Stimulated activated CD8-positive, alpha-beta memory T cell treated with anti-CD3 and anti-CD28 coated beads, Interleukin-12 subunit alpha, Interleukin-12 subunit beta, amount 100 ng/mL, for 4 hours (primary cell): ENCODE results near the gene DENND4B.
A peak's percentile ranks its signal among the peaks of the same experiment; 100 is the strongest.

ENCODE experiments used
- DNase-seq: peaks from one replicate; pipeline ENCODE4 v3.0.0-alpha.2; 2020; ENCODE audit warnings: low read depth

The DENND4B gene

DNA sequence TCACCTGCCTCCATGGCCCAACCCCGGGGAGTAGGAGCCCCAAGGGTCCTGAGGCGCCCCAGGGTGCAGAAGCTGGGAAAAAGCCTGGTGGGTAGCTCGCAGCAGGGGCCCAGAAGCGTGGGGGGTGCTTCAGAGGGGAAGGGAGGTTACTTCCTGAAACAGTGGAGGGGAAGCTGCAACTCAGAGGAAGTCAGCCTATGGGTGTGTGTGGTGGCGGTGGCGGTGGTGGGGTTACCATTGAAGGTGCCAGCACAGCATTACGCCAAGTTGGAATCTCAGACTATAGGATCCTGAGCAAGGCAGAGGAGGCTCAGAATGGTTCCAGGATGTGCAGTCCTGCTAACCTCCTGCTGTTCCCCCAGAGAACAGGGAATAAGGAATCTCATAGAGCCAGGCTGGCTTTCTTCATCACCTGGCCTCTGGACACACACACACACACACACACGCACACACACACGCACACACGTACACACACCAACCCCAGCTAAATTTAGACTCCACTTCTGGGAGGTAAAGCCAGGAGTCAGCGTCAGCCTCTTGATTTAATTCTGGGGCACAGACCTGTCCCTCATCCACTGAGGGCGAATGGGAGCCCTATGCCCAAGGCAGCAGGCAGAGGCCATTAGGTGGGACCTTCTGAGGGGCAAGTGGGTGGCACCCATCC is 1.3 kb downstream of the DENND4B start:
- DNase-seq = peak; percentile 66

DNA sequence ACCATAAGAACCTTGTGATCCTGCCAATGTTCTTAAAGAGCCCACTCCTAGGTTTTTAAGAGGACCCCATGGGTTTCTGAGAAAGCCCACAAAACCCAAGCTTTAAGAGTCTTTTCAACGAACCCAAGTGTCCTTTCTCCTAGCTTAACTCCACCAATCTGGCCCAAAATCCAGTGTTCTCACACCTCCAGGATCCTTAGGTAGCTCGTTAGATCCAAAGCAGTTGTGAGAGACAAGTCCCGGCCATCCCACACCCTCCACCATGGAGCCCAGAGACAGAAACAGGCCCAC is 1.7 kb downstream of the DENND4B start:
- DNase-seq = no peak

DNA sequence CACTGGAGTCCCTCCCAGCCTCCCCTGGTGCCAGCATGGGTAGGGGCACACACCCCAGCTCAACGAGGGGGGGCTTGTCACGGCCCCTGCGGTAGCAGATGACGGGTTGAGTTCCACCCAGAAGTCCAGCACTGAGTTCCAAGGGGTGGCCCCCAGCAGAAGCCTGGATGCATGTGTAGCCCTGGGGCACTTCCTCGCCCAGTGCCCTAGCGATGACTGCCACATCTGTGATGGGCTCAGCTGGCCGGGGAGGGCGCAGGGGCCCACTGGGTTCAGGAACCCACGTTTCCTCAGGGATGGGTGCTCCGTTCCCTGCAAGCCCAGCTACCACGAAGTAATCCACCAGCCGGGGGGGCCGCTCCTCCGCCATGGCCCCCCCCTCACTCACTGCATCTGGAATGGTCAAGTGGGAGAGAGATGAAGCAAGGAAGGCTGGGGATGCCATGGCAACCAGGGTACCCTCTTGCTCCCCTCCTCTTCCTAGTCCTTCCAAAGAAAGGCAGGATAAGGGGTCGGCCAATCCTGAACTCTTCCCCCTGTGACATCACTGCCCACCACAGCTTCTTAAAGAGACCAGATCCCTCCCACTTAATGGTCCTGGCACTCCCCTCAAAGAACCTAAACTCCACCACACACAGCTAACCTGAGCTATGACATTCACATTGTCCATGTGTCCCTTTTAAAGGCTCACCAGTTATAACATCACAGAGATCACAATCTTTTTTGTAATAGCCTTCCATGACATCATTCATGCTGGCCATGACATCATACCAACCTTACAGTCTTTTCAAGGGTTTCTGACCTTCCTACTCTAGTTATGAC is 2.3 kb downstream of the DENND4B start:
- no peak for DNase-seq

DNA sequence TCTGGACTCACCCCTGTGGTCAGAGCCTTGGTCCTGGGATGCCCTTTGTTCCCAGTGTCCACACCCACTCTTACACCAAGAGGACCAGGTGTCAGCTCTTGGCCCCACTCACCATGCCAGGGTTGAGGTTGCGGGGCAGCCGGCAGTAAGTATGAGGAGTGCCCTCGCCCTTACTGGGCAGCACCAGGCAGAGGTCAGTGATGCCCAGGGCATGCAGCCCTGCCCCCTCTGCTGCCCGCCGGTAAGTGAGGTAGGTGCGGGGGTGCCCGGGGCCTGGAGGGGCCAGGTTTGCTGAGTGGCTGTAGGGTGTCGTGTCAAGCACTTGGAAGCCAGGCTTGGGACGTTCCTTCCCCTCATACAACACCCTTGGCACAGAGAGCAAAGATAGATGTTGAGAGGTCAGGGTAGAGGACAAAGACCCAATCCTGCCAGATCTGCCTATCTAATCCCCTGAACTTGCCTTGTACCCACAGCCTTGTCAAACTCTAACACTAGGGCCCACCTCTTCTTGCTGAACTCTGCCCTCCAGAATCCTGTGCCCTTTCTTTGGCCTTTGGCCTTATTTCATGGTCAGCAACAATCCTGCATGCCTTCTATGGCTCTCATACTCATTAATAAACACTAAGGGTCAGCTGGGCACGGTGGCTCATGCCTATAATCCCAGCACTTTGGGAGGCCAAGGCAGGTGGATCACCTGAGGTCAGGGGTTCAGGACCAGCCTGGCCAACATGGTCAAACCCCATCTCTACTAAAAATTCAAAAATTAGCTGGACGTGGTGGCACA is 3.6 kb downstream of the DENND4B start:
- DNase-seq = no peak

DNA sequence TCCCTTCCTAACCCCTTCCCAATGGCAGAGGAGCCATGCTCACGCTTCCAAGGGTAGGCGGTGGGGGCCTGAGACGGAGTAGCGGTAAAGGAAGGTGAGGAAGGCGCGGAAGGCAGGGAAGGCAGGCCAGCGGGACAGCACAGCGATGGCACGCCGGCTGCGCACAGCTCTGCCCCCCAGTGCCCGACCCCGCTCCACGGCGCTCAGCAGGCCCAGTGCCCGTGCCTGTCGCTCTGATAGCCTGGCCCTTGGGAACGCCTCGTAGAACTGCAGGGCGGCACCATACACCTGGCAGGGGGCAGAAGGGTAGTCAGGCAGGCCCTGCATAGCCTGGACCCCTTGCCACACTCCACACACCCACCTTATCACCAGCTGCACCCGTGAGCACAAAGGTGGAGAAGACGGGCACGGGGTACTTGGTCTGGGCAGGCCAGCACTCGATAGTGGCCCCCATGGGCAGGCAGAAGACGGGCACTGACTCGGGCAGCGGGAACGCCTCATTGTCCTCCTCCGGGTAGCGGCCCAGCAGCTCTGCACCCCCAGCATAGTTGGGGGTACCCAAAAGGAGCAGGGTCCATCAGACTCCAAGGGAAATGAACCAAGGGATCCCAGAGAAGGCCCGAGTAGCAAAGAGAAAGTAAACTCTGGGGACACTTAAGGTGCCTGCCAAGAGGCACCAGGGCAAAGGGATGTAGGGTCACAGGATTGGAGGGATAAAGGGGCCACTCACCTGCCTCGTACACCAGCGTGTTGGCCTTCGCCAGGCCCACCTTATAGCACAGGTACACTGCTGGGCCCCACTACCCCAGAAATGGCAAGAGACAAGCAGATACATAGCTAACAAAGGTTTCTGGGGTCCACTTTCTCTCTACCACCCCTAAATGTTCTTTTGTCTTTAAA is 4.4 kb downstream of the DENND4B start:
- DNase-seq = no peak

DNA sequence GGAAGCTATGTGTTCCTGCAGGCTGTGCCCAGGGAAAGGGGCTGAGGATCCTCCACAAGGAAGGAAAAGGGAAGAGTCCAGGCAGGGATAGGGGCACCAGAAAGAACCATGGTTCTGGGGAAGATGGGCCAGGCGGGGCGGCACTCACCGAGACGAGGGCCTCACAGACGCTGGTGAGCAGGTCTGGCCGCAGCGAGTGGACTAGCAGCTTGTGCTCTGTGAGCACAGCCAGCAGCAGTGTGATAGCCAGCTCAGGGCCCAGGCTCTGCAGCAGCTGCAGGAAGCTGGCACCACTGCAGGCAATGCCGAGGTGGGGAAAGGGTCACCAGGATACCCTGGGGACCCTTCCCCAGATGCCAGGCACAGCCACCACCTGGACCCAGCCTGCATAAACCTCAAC is 5.8 kb downstream of the DENND4B start:
- no peak for DNase-seq

DNA sequence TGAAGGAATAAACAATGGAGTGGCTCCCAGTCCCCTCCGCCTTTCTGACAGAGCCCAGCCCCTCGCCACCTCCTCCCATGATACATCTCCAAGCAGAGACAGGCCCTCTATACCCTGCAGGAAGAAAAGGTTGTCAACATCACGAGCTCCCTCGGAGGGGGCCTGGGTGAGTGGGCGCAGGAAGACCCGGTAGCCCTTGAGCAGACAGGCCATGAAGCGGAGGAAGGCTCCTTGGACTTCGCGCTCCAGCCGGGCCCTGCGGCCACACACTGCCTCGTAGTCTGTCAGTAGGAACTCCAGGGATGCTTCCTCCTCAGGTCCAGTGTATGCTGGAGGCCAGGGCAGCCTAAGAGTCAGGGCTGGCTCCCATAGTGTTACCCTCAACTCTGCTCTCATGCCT is 7.0 kb downstream of the DENND4B start:
- no peak for DNase-seq

DNA sequence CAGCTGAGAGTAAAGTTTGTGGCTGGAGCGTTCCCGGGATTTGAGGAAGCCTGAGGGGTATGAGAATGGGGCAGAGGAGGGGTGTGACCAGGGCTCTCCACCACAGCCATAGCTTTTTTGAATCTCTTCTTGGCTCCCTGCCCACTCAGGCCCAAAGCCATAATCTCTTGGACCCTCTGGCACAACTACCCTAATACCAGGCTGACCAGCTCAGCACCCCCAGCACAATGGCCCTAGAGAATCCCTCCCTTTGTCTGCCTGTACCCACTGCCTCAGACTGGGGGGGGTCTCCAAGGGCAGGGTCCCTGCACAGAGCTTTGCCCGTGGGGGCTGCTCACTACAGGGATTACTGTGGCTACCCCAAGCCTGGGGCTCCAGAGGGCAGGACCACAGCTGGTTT is 7.5 kb downstream of the DENND4B start:
- no peak for DNase-seq

DNA sequence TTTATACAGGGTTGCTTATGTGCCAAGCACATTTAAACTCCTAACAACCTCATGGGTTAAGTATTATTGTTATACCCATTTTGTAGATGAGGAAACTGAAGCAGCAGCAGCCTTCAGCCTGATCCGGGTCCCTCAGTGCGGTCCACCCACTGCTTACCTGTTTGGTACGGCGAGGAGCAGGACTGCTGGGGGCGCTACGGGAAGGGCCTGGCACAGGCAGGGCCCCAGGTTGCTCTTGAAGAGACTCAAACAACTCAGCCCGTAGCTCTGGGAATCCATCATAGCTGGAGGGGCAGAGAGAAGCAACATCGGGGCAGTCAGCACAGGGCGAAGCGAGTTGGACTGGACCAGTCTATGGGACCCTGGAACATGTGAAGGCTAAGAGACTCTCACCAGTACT is 9.2 kb downstream of the DENND4B start:
- no peak for DNase-seq

DNA sequence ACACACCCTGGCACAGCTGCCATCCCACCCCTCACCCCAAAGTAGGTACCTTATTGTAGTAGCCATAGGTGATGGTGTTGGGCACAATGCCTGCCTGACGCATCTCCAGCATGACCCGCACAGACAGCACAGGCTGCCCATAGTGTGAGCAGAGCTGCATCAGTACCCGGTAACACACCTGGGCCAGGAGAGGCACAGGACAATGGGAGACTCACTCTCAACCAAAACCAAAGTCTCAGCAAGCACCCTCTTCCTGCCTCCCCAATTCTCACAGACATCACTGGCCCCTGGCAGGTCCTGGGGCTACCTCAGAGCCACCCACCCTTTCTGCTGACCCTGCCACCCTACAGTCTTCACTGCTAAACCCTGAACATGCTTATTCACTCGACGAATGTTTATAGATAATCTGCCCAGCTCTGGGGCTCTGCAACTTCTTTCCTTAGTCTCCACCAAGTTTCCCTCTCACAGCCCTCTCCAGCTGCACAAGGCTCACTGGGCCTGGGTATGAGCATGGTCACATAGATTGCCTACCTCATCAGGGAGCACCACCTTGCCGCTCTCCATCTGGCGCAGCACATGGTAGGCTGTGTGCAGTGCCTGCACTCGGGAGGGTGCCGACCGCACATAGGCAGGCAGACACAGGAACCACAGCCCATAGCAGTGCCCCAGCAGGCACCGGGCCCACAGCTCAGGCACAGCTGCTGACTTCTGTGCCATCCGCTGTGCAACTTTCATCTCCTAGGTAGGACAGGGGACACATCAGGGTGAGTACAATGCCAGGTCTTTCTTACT is 10.3 kb downstream of the DENND4B start:
- no peak for DNase-seq

DNA sequence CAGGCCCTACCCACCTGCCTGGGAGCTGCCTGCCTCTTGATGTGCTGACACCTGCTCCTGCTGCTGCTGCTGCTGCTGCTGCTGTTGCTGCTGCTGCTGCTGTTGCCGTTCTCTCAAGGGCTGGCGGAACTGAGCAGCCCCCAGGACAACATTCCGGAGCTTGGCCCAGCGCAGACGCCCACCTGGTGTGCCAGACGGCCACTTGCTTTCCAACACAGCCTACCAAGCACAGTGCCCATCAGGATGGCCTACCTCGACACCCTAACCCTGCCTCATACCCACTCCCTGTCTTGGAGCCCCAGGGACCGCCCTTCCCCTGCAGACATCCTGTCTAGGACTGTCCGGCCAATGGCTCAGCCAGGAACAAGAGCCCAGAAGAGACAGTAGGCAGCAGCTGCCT is 11.8 kb downstream of the DENND4B start:
- DNase-seq = no peak

DNA sequence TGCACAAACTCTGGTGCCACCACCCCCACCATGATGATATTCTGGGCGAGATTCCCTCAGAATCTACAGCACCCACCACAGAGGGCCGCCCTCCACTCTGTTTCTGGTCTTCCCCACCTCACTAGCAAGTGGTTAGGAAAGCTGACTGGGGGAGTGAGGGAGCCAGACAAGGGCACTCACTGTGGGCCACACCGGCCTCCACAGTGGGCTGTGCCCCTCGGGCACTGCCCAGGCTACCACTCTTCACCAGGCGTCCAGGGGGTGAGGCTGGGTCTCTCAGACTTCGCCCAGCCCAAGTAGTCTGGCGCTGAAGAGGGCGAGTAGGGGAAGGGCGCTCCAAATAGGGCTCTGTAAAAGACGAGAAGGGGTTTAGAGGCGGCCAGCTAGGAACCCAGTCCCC is 12.6 kb downstream of the DENND4B start:
- DNase-seq = no peak

DNA sequence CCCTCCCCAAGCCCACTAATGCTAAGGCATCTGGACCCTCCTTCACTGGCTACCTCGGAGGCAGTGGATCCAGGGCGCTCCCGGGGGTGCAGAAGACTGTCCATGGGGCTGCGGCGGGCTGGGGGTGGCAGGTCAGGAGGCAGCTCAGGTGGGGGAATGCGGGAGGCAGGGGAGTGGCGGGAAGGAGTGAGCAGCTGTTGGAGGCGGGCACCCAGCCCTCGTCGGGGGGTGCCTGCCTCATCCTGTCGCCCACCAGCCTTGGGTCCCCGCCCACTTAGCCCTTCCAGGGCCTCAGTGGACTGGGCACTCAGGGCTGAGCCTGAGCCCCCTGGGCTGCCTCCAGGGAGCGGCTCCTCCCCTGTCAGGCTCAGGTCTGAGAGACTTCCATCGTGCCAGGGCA is 13.1 kb downstream of the DENND4B start:
- DNase-seq = no peak

DNA sequence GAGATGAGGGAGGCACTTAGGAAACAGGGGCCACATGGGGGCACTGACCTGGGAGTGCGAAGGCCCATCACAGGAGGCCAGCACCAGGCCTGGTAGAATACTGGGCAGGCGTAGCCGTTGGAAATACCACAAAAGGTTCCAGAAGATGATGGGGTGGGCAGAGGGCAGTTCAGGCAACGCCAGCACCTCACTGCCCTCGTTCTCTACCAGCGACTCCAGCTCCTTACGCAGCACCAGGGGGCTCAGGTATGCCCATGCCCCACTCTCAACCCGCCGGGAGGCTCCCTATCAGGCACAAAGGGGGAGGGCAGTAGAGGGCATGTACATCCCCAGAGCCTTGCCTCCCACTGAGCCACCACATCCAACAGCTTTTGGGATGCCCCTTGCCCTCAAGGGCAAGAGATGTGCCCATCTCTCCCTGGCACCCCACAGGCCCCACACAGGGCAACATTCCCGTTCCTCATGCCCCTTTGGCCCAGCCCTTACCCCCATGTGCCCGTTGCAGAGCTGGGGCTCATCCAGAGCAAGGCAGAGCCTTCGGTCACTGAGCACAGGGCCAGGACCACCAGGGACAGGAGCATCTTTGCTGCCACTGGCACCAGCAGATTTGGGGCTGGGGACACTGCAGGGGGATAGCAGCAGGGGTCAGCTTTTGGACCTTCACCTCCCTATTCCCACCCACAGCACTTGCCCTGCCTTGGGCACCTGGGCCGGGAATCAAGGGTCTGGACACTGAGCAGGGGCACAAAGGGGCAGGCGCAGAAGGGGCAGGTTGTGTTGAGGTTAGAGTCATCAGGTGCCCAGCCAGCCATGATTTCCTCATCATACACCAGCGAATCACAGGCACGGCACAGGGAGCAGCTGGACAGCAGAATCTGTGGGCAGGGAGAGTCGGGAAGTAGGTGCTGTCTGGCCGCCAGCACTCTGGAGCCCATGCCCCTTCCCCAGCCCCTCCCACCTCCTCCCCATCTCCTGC is 14.1 kb downstream of the DENND4B start:
- DNase-seq = no peak

DNA sequence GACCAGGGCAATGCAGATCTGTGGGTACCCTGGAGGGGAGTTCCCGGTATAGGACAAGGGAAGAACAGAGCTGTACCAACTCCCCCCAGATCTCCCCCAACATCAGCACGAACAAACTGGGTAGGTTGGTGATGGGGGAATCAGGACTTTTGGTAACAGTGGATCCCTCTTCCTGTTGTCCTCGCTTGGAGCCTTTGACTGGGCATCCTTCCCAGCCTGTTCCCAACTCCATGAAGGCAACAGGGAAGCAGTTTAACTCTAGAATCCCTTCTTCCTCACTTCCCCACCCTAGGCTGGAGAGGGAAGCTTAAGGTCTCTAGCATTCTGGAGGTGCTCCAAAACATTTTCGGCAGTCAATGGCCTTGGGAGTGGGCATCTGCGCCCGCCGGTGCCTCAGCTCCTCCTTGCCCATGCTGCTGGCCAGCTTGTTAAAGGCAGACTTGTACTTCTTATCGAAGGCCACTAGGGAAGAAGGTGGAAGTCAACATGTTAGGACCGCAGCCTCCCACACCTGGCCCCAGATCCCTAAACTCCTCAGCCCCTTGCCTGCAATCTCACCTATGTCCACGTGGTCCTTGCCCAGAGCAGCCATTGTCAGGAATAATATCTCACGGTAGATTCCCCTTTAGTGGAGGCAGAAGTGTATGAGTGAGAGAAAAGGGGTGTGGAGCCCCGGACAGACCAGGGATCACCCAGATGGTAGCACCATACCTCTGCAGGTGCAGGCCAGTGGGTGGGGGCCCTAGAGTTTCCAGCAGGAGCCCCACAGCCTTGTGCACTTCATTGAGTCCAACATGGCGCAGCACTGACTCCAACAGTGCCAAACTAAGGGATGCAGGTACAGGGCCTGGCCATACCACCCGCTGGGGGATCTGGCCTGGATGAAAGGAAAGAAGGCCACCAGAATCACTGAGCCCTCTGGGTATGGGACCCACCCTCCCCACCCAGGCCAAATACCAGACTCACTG is 16.3 kb downstream of the DENND4B start:
- DNase-seq = no peak

DNA sequence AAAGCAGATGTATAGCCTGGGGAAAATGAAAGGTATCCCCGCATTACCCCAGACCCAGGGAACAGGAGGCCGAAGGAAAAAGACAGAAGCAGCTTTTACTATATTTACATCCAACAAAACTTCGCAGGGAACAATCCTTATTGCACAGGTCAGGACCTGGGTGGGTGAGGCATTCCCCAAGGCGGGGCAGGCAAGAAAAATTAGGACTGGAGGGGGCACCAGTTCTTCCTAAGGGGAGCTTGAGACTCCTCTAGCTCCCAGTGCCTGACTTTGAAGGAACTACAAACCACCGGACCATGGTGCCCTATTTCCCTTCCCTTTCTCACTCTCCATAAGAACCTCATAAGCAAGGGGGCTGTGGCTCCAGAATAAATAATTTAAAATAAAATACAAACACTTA is 17.1 kb downstream of the DENND4B start:
- DNase-seq = no peak

DNA sequence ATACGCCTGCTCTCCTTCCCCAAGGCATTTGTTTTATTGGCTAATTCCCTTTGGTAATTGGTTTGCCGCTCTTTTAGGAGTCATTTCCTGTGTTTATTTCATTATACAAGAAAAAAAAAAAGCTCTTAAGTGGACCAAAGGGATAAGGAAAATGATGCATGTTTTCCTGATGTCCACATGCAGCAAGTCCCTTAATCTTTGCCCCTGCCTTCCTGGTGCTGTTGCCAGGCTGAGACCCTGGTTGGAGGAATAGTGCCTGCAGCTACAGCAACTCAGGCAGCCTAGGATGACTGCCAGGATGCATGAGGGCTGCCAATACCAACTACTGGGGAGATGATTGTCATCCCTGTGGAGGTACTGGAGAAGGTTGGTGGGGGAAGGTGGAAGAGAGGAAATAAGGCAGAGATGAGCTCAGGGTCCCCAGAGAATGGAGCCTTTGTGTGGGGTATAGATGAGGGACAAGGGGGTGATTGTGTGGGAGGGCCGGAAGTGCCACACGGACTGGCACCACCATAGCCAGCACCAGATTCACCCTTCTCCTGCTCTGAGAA is 17.7 kb downstream of the DENND4B start:
- no peak for DNase-seq

DNA sequence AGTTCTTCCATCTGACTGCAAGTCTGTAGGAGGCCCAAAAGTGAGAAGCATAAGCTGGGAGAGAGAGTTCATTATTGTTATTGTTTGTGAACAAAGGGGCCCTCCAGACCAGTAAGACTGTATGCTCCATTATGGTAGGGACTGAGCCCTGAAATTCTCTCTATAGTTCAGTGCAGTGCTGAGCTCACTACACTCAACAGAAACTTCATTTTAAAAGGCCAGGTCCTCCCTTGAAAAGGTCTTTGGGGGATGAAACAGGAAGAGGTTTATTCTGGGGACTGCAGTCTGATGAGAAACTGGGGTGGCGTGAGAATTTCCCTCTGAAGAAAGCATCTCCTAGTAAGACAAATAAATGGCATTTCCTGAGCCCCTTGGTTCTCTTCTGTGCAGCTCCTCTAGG is 18.3 kb downstream of the DENND4B start:
- DNase-seq = no peak

DNA sequence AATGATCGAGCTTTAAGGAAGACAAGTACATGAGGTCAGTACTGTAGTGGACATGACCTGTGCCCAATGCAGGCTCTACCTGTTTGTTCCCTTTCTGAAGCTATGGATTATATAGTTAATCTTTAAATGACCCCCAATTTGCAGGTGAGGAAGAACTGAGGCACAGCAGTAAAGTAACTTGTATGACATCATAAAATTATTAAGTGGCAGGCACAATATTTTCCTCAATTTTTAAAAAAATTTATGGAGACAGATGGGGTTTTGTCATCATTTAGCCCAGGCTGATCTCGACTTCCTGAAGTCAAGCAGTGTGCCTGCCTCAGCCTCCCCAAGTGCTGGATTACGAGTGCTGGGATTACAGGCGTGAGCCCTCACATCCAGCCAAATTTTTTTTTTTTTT is 20.1 kb downstream of the DENND4B start:
- DNase-seq = no peak
